ENCODE results near the gene PRCC. TPM values are rescaled to one million over a fixed set of nuclear protein-coding genes. Genes with fewer than 3 reads are reported as not detected.

PRCC gene
- total RNA-seq, 2 donors from 2014 or later: 108 to 111 TPM

GRCh38 chr1:156822680-156823079 is 55.3 kb downstream of the PRCC start:
- no peak overlapping the region for H3K9ac ChIP-seq (ENCODE audit: extremely low read depth, low read length, poor library complexity, severe bottlenecking)
- H3K36me3 ChIP-seq (ENCODE audit: control insufficient read depth, insufficient read depth, low read length): no peaks in the 10 kb centered on the region
- H3K4me3 Mint-ChIP-seq: no peak overlapping the region
- 78 to 88% methylated on average over 1 of the region's 1 CpG for WGBS, 2 experiments (ENCODE audit: insufficient coverage in 1 of 2, insufficient read length in 1 of 2)
- DNase-seq: no peak
- H3K9me3 ChIP-seq (ENCODE audit: control insufficient read depth, low read length): no peaks in the 10 kb centered on the region
- no peaks in the 10 kb centered on the region for H3K4me1 Mint-ChIP-seq
- peaks cover 57% of the 10 kb centered on the region for H3K27me3 Mint-ChIP-seq (ENCODE audit: insufficient read depth)
- H3K27ac Mint-ChIP-seq: no peak overlapping the region
- H3K4me1 ChIP-seq (ENCODE audit: control insufficient read depth, insufficient read depth, low read length): no peaks in the 10 kb centered on the region
- H3K36me3 Mint-ChIP-seq (ENCODE audit: low read depth): no peaks in the 10 kb centered on the region
- no peak for TF ChIP-seq CTCF (conservative IDR thresholded peaks at IDR 0.05)
- no peaks in the 10 kb centered on the region for H3K9me3 Mint-ChIP-seq
- no peak overlapping the region for H3K4me3 ChIP-seq (ENCODE audit: low read length)
- H3K27ac ChIP-seq (ENCODE audit: low read depth, low read length): no peak overlapping the region
- peaks cover 16% of the 10 kb centered on the region for H3K27me3 ChIP-seq (ENCODE audit: control insufficient read depth, insufficient read depth, low read length, poor library complexity, severe bottlenecking)

GRCh38 chr1:156823210-156823790 is 56.0 kb downstream of the PRCC start:
- H3K27me3 ChIP-seq (ENCODE audit: control insufficient read depth, insufficient read depth, low read length, poor library complexity, severe bottlenecking): peaks cover 16% of the 10 kb centered on the region
- H3K9me3 ChIP-seq (ENCODE audit: control insufficient read depth, low read length): no peaks in the 10 kb centered on the region
- H3K4me1 ChIP-seq (ENCODE audit: control insufficient read depth, insufficient read depth, low read length): no peaks in the 10 kb centered on the region
- no peak overlapping the region for H3K4me3 ChIP-seq (ENCODE audit: low read length)
- no peak for TF ChIP-seq CTCF (conservative IDR thresholded peaks at IDR 0.05)
- DNase-seq: no peak
- no peaks in the 10 kb centered on the region for H3K36me3 Mint-ChIP-seq (ENCODE audit: low read depth)
- H3K9ac ChIP-seq (ENCODE audit: extremely low read depth, low read length, poor library complexity, severe bottlenecking): no peak overlapping the region
- peaks cover 57% of the 10 kb centered on the region for H3K27me3 Mint-ChIP-seq (ENCODE audit: insufficient read depth)
- no peak overlapping the region for H3K27ac ChIP-seq (ENCODE audit: low read depth, low read length)
- H3K4me1 Mint-ChIP-seq: no peaks in the 10 kb centered on the region
- no peak overlapping the region for H3K4me3 Mint-ChIP-seq
- WGBS, 2 experiments (ENCODE audit: insufficient coverage in 1 of 2, insufficient read length in 1 of 2): 71 to 84% methylated on average over 1 to 5 of the region's 5 CpGs
- no peak overlapping the region for H3K27ac Mint-ChIP-seq
- H3K36me3 ChIP-seq (ENCODE audit: control insufficient read depth, insufficient read depth, low read length): no peaks in the 10 kb centered on the region
- H3K9me3 Mint-ChIP-seq: no peaks in the 10 kb centered on the region

GRCh38 chr1:156826630-156827029 is 59.3 kb downstream of the PRCC start:
- Histone ChIP-seq H3K27ac (ENCODE audit: low read depth, low read length) (no peak overlapping the region), H3K27me3 (ENCODE audit: control insufficient read depth, insufficient read depth, low read length, poor library complexity, severe bottlenecking) (peaks cover 26% of the 10 kb centered on the region), H3K36me3 (ENCODE audit: control insufficient read depth, insufficient read depth, low read length) (no peaks in the 10 kb centered on the region), H3K4me1 (ENCODE audit: control insufficient read depth, insufficient read depth, low read length) (no peaks in the 10 kb centered on the region), H3K9ac (ENCODE audit: extremely low read depth, low read length, poor library complexity, severe bottlenecking) (no peak overlapping the region), H3K4me3 (ENCODE audit: low read length) (no peak overlapping the region), H3K9me3 (ENCODE audit: control insufficient read depth, low read length) (no peaks in the 10 kb centered on the region)
- H3K27me3 Mint-ChIP-seq (ENCODE audit: insufficient read depth): peaks cover 47% of the 10 kb centered on the region
- no peak overlapping the region for H3K27ac Mint-ChIP-seq
- no peak for DNase-seq
- no peak for TF ChIP-seq CTCF (conservative IDR thresholded peaks at IDR 0.05)
- H3K4me1 Mint-ChIP-seq: no peaks in the 10 kb centered on the region
- no peak overlapping the region for H3K4me3 Mint-ChIP-seq
- 87% methylated on average over 1 of the region's 1 CpG; no CpG with 5 or more reads in 1 of the 2 experiments for WGBS, 2 experiments (ENCODE audit: insufficient coverage in 1 of 2, insufficient read length in 1 of 2)
- H3K9me3 Mint-ChIP-seq: no peaks in the 10 kb centered on the region
- no peaks in the 10 kb centered on the region for H3K36me3 Mint-ChIP-seq (ENCODE audit: low read depth)
